WTC11 (cell line): ENCODE results near the gene SOX18. TPM values are rescaled to one million over a fixed set of nuclear protein-coding genes. Genes with fewer than 3 reads are reported as not detected.

ENCODE experiments used
- ATAC-seq: fragments of 200-7000 bp; cut with Tn5 transposase; 2 replicates; pipeline ENCODE4 v1.10.0; 2021; ENCODE audit warnings: mild to moderate bottlenecking, moderate library complexity
- CTCF ChIA-PET: fragments of 300-600 bp; sonication (Branson Sonifier 250); formaldehyde crosslinking; loops from one replicate; lab custom pipeline; 2021; ENCODE audit warnings: antibody characterized with exemption; lab: Charles Lee
- POLR2A ChIA-PET: fragments of 350-600 bp; sonication (Branson Sonifier 250); formaldehyde crosslinking; loops from one replicate; lab custom pipeline; 2021; ENCODE audit warnings: antibody characterized with exemption; lab: Charles Lee
- DNase-seq: peaks from one replicate; pipeline ENCODE4 v3.0.0; 2021; ENCODE audit warnings: low spot score
- H3K27ac Mint-ChIP-seq: 2 replicates; pipeline ENCODE4 v1.8.0; 2021; ENCODE audit warnings: mixed read lengths
- H3K27me3 Mint-ChIP-seq: 2 replicates; pipeline ENCODE4 v1.8.0; 2021; ENCODE audit warnings: low read depth, mild to moderate bottlenecking, moderate library complexity, mixed read lengths
- H3K36me3 Mint-ChIP-seq: 2 replicates; pipeline ENCODE4 v1.8.0; 2021; ENCODE audit warnings: mixed read lengths
- H3K4me1 Mint-ChIP-seq: 2 replicates; pipeline ENCODE4 v1.8.0; 2022; ENCODE audit warnings: mixed read lengths
- H3K4me3 Mint-ChIP-seq: 2 replicates; pipeline ENCODE4 v1.8.0; 2021; ENCODE audit warnings: mild to moderate bottlenecking, moderate library complexity, mixed read lengths
- H3K9me3 Mint-ChIP-seq: 2 replicates; pipeline ENCODE4 v1.8.0; 2021; ENCODE audit warnings: mixed read lengths
- ARID4B ChIP-seq: sonication (generic); formaldehyde crosslinking; IDR thresholded peaks from 2 replicates; pipeline ENCODE4 v1.8.0; 2023; ENCODE audit warnings: missing genetic modification reagents, mild to moderate bottlenecking, borderline replicate concordance
- CTCF ChIP-seq: fragments of 200-600 bp; IDR thresholded peaks from 2 replicates; pipeline ENCODE4 v1.8.0; 2022; ENCODE audit warnings: antibody characterized with exemption
- EMX1 ChIP-seq: fragments of 250-450 bp; sonication (Bioruptor Pico); IDR thresholded peaks from 2 replicates; pipeline ENCODE4 v1.8.0; 2021; ENCODE audit warnings: mild to moderate bottlenecking
- FOXJ3 ChIP-seq: sonication (generic); formaldehyde crosslinking; IDR thresholded peaks from 2 replicates; pipeline ENCODE4 v1.9.0; 2021; ENCODE audit warnings: missing genetic modification reagents, mild to moderate bottlenecking, borderline replicate concordance
- GTF2I ChIP-seq: fragments of 250-450 bp; sonication (Bioruptor Pico); conservative IDR thresholded peaks from 2 replicates; pipeline ENCODE4 v1.4.0; 2021; ENCODE audit warnings: mild to moderate bottlenecking
- HMGA2 ChIP-seq: fragments of 250-450 bp; sonication (Bioruptor Pico); IDR thresholded peaks from 2 replicates; pipeline ENCODE4 v1.4.0; 2021; ENCODE audit warnings: mild to moderate bottlenecking, moderate library complexity
- HMGXB4 ChIP-seq: sonication (generic); formaldehyde crosslinking; IDR thresholded peaks from 2 replicates; pipeline ENCODE4 v1.8.1; 2023; ENCODE audit warnings: mild to moderate bottlenecking, moderate library complexity, missing genetic modification reagents
- IRF1 ChIP-seq: sonication (generic); formaldehyde crosslinking; IDR thresholded peaks from 2 replicates; pipeline ENCODE4 v1.8.0; 2023; ENCODE audit warnings: missing genetic modification reagents
- IRF2 ChIP-seq: sonication (generic); formaldehyde crosslinking; IDR thresholded peaks from 2 replicates; pipeline ENCODE4 v1.8.0; 2022; ENCODE audit warnings: low read depth, missing genetic modification reagents, borderline replicate concordance
- JUN ChIP-seq: sonication (generic); formaldehyde crosslinking; IDR thresholded peaks from 2 replicates; pipeline ENCODE4 v1.8.0; 2023; ENCODE audit warnings: mild to moderate bottlenecking, missing genetic modification reagents
- MXD4 ChIP-seq: fragments of 250-450 bp; sonication (Bioruptor Pico); IDR thresholded peaks from 2 replicates; pipeline ENCODE4 v1.8.0; 2021; ENCODE audit warnings: mild to moderate bottlenecking, moderate library complexity, borderline replicate concordance
- NFYB ChIP-seq: sonication (generic); formaldehyde crosslinking; conservative IDR thresholded peaks from 2 replicates; pipeline ENCODE4 v1.8.0; 2022; ENCODE audit warnings: low read depth, missing genetic modification reagents
- PREB ChIP-seq: sonication (generic); formaldehyde crosslinking; IDR thresholded peaks from 2 replicates; pipeline ENCODE4 v1.8.1; 2022; ENCODE audit warnings: mild to moderate bottlenecking, missing genetic modification reagents, moderate library complexity, borderline replicate concordance
- RORB ChIP-seq: fragments of 250-450 bp; sonication (Bioruptor Pico); IDR thresholded peaks from 2 replicates; pipeline ENCODE4 v1.9.0; 2021; ENCODE audit warnings: mild to moderate bottlenecking
- TCF7 ChIP-seq: sonication (generic); formaldehyde crosslinking; IDR thresholded peaks from 2 replicates; pipeline ENCODE4 v1.8.0; 2022; ENCODE audit warnings: mild to moderate bottlenecking, low read depth, missing genetic modification reagents, moderate library complexity
- TEAD1 ChIP-seq: sonication (generic); formaldehyde crosslinking; IDR thresholded peaks from 2 replicates; pipeline ENCODE4 v1.8.0; 2022; ENCODE audit warnings: mild to moderate bottlenecking, missing genetic modification reagents
- USF2 ChIP-seq: sonication (generic); formaldehyde crosslinking; IDR thresholded peaks from 2 replicates; pipeline ENCODE4 v1.8.1; 2023; ENCODE audit warnings: mild to moderate bottlenecking, missing genetic modification reagents, moderate library complexity
- ZBTB43 ChIP-seq: sonication (generic); formaldehyde crosslinking; IDR thresholded peaks from 2 replicates; pipeline ENCODE4 v1.8.1; 2023; ENCODE audit warnings: mild to moderate bottlenecking, missing genetic modification reagents
- ZNF396 ChIP-seq: fragments of 250-450 bp; sonication (Bioruptor Pico); IDR thresholded peaks from 2 replicates; pipeline ENCODE4 v1.8.0; 2021; ENCODE audit warnings: mild to moderate bottlenecking, moderate library complexity, borderline replicate concordance
- ZNF416 ChIP-seq: fragments of 250-450 bp; sonication (Bioruptor Pico); IDR thresholded peaks from 2 replicates; pipeline ENCODE4 v1.9.0; 2021; ENCODE audit warnings: mild to moderate bottlenecking, inconsistent platforms
- total RNA-seq: library from RNA; stranded (reverse); gene quantifications from 3 replicates; pipeline ENCODE4 v1.2.3, GENCODE V29; 2021

SOX18 gene
- total RNA-seq, 1 experiment from 2014 or later: 0.81 TPM

- H3K27me3 Mint-ChIP-seq: no peaks in the 10 kb centered on the region
- ATAC-seq: no peak
Measured at GRCh38 chr20:64024141-64024990, 25.1 kb downstream of the SOX18 start.

More at GRCh38 chr20:64024141-64024990, 25.1 kb downstream of the SOX18 start:
- H3K4me3 Mint-ChIP-seq: no peak overlapping the region
- POLR2A ChIA-PET: no interaction called here
- TF ChIP-seq HMGA2 (CRISPR knock-in tag) (no peak), CTCF (no peak), HMGXB4 (CRISPR knock-in tag) (no peak), IRF1 (no peak), ZNF416 (CRISPR knock-in tag) (no peak), JUN (CRISPR knock-in tag) (no peak), ARID4B (no peak), IRF2 (CRISPR knock-in tag) (no peak), FOXJ3 (CRISPR knock-in tag) (no peak), EMX1 (CRISPR knock-in tag) (no peak), GTF2I (CRISPR knock-in tag) (no peak), TEAD1 (CRISPR knock-in tag) (no peak), ZNF396 (CRISPR knock-in tag) (no peak), ZBTB43 (CRISPR knock-in tag) (no peak), MXD4 (CRISPR knock-in tag) (no peak), PREB (no peak), TCF7 (CRISPR knock-in tag) (no peak), USF2 (CRISPR knock-in tag) (no peak), NFYB (CRISPR knock-in tag) (no peak), RORB (no peak)
- DNase-seq: no peak
- H3K4me1 Mint-ChIP-seq: no peaks in the 10 kb centered on the region
- peaks cover 62% of the 10 kb centered on the region for H3K36me3 Mint-ChIP-seq
- H3K9me3 Mint-ChIP-seq: no peaks in the 10 kb centered on the region
- no peak overlapping the region for H3K27ac Mint-ChIP-seq
- CTCF ChIA-PET: interaction anchor here (1.1 kb wide), 1 partner anchor 14 kb away, joined by 5 read pairs; no protein-coding TSS in a partner anchor
